Measurements from ENCODE around the gene ARMC6. TPM values are rescaled to one million over a fixed set of nuclear protein-coding genes. Genes with fewer than 3 reads are reported as not detected.

ARMC6 gene
- total and polyA plus RNA-seq, 2 donors (not counting 3 experiments of a cell fraction or from before 2014, with no cell fraction given), result 33.9 to 44.7 TPM

DNA sequence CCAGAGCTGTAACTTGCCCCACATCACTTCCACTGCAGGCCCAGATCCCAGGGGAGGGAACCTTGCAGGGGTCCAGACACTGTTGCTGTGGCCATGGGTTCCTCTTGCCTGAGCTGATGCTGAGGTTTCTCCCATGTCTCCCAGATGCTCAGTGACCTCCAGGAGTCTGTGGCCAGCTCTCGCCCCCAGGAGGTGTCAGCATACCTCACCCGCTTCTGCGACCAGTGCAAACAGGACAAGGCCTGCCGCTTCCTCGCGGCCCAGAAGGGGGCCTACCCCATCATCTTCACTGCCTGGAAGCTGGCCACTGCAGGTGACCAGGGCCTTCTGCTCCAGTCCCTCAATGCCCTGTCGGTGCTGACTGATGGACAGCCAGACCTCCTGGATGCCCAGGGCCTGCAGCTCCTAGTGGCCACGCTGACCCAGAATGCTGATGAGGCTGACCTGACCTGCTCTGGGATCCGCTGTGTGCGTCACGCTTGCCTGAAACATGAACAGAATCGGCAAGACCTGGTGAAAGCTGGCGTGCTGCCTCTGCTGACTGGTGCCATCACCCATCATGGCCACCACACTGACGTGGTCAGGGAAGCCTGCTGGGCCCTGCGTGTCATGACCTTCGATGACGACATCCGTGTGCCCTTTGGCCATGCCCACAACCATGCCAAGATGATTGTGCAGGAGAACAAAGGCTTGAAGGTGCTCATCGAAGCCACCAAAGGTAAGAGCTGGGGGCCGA lies 18.2 kb downstream of the ARMC6 start:
- Histone ChIP-seq H3K4me1 (ENCODE audit: control insufficient read depth, extremely low read depth, insufficient read depth, low read length) (no peaks in the 10 kb centered on the region), H3K27ac (ENCODE audit: insufficient read depth, low read depth, low read length) (no peak overlapping the region), H3K27me3 (ENCODE audit: control insufficient read depth in 2 of 2, insufficient read depth in 2 of 2, low read length in 2 of 2) (no peaks in the 10 kb centered on the region), H4K20me1 (replicated peaks; ENCODE audit: control insufficient read depth, extremely low read depth, insufficient read depth, low read length) (no peaks in the 10 kb centered on the region), H2AFZ (ENCODE audit: low read depth, low read length) (no peak overlapping the region), H3K9ac (replicated peaks; ENCODE audit: extremely low read depth, insufficient read depth, low read length) (no peak overlapping the region), H3K36me3 (ENCODE audit: control insufficient read depth in 2 of 2, extremely low read depth in 1 of 2, insufficient read depth in 2 of 2, low read length in 2 of 2) (peaks cover 6 to 25% of the 10 kb centered on the region in 2 experiments), H3K9me3 (replicated peaks; ENCODE audit: control insufficient read depth, insufficient read depth, low read length) (no peaks in the 10 kb centered on the region), H3K4me2 (ENCODE audit: insufficient read depth, low read length) (no peak overlapping the region), H3K4me3 (replicated peaks in 1 of 3; ENCODE audit: insufficient read depth in 1 of 3, low read depth in 1 of 3, low read length in 3 of 3) (no peak overlapping the region), H3K9me1 (replicated peaks; ENCODE audit: control insufficient read depth, extremely low read depth, insufficient read depth, low read length) (no peaks in the 10 kb centered on the region), H3K79me2 (ENCODE audit: control insufficient read depth, insufficient read depth, low read length) (no peaks in the 10 kb centered on the region)
- ChIA-PET POLR2A (no interaction called here), CTCF (interaction anchor here (1.0 to 2.6 kb wide), 4 partner anchors 64 to 94 kb away, joined by 3 to 14 read pairs (median 6); no protein-coding TSS in a partner anchor)
- intact Hi-C loops (cut with micrococcal nuclease), result no loop called here
- FAIRE-seq, result no peak
- no TSS peak for BruUV-seq (replicated peaks)
- DNase-seq (ENCODE audit: low read depth, low spot score), result no peak
- TF ChIP-seq EZH2 (IDR thresholded peaks at IDR 0.05; ENCODE audit: borderline replicate concordance, low read depth, low read length, severe bottlenecking) (no peak), POLR2A (IDR thresholded peaks at IDR 0.05; ENCODE audit: low read depth, low read length) (no peak), GATA2 (IDR thresholded peaks at IDR 0.05; ENCODE audit: insufficient read depth, insufficient read length, low read depth, low read length) (no peak), MYC (IDR thresholded peaks at IDR 0.05; ENCODE audit: low read depth, low read length) (no peak), FOS (IDR thresholded peaks at IDR 0.05; ENCODE audit: borderline replicate concordance, insufficient read depth, low read length) (no peak), JUN (IDR thresholded peaks at IDR 0.05; ENCODE audit: borderline replicate concordance, insufficient read depth, insufficient read length, low read depth) (no peak), POLR2AphosphoS5 (IDR thresholded peaks at IDR 0.05; ENCODE audit: insufficient read depth, low read depth, low read length) (no peak)
- TF ChIP-seq, protein P1, sequence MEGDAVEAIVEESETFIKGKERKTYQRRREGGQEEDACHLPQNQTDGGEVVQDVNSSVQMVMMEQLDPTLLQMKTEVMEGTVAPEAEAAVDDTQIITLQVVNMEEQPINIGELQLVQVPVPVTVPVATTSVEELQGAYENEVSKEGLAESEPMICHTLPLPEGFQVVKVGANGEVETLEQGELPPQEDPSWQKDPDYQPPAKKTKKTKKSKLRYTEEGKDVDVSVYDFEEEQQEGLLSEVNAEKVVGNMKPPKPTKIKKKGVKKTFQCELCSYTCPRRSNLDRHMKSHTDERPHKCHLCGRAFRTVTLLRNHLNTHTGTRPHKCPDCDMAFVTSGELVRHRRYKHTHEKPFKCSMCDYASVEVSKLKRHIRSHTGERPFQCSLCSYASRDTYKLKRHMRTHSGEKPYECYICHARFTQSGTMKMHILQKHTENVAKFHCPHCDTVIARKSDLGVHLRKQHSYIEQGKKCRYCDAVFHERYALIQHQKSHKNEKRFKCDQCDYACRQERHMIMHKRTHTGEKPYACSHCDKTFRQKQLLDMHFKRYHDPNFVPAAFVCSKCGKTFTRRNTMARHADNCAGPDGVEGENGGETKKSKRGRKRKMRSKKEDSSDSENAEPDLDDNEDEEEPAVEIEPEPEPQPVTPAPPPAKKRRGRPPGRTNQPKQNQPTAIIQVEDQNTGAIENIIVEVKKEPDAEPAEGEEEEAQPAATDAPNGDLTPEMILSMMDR (IDR thresholded peaks at IDR 0.05; ENCODE audit: extremely low read depth in 1 of 2, insufficient read depth in 1 of 2, low read depth in 1 of 2, low read length in 2 of 2), result no peak
- TF ChIP-seq, protein P2, sequence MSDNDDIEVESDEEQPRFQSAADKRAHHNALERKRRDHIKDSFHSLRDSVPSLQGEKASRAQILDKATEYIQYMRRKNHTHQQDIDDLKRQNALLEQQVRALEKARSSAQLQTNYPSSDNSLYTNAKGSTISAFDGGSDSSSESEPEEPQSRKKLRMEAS (IDR thresholded peaks at IDR 0.05; ENCODE audit: insufficient read depth, insufficient read length), result no peak
- dilution Hi-C loops (cut with MboI; ENCODE audit: extremely low pct_ligation_motif_present, low sequenced_read_pairs), result no loop called here

Data from endothelial cell of umbilical vein (primary cell).